ENCODE results near the gene PEAK1. TPM values are rescaled to one million over a fixed set of nuclear protein-coding genes. Genes with fewer than 3 reads are reported as not detected.

The PEAK1 gene
- total RNA-seq, 4 donors from 2014 or later: 91.8 to 170 (median 123) TPM

DNA sequence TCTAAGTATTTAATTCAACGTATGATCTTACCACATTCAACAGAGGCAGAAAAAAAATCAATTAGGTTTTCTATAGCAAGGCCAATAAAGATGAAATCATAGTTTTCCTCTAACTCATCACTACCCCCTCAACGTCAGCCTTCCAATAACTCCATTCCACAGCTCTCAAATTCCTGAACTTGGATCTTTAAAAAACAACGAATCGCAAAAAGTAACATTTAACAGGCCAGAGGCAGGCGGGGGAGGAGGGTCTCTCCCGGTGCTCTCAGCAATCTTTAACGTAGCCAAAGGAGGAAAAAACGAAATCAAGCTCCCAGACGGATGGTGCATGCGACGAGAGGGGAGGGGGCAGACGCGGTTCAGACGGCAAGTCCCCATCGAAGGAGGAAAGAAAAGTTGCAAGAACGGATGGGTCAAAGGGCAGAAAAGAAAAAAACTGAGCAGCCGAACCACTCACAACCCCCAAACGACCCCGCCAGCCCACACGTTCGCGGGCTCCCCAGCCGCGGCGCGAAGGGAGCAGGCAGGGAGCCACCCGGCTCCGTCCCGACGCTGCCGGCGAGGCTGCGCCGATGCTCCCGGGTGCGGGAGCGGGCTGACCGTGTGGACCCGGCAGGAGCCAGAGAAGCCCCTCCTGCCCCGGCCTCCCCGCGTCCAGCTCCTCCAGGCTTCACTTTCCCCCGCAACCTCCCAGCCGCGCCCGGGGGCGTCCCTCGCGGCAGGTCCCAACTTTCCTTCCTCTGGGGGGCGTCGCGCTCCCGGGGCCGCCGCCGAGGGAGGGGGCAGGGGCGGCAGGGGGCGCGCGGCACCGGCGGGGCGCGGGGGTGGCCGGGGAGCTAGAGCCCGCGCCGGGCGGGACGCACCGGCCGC is 703 bp downstream of the PEAK1 start:
- no peaks in the 10 kb centered on the region for H3K36me3 ChIP-seq
- TF ChIP-seq EP300 (IDR thresholded peaks at IDR 0.05): no peak
- no peak for TF ChIP-seq POLR2A (IDR thresholded peaks at IDR 0.05; ENCODE audit: low read depth)
- TF ChIP-seq POLR2AphosphoS5 (IDR thresholded peaks at IDR 0.05): no peak
- peak in 2 of 3 experiments; percentile 31 to 41 for TF ChIP-seq CTCF (IDR thresholded peaks at IDR 0.05)
- H3K4me1 ChIP-seq: peaks cover 40 to 72% (median 65%) of the 10 kb centered on the region in 4 donors
- no peaks in the 10 kb centered on the region for H3K9me3 ChIP-seq
- H3K27ac ChIP-seq (replicated peaks in 1 of 4): peak overlapping the region; percentile 87 to 90 (median 90)
- no peak for DNase-seq (ENCODE audit: extremely low spot score)
- WGBS: under 1% methylated on average over 33 of the region's 72 CpGs
- H3K4me3 ChIP-seq: peak overlapping the region; percentile 85 to 94 (median 92)
- no peaks in the 10 kb centered on the region for H3K27me3 ChIP-seq
- intact Hi-C loops (cut with DNase I): loop anchor here (2.0 kb wide), 1 partner anchor 78 kb away; no protein-coding TSS in a partner anchor

DNA sequence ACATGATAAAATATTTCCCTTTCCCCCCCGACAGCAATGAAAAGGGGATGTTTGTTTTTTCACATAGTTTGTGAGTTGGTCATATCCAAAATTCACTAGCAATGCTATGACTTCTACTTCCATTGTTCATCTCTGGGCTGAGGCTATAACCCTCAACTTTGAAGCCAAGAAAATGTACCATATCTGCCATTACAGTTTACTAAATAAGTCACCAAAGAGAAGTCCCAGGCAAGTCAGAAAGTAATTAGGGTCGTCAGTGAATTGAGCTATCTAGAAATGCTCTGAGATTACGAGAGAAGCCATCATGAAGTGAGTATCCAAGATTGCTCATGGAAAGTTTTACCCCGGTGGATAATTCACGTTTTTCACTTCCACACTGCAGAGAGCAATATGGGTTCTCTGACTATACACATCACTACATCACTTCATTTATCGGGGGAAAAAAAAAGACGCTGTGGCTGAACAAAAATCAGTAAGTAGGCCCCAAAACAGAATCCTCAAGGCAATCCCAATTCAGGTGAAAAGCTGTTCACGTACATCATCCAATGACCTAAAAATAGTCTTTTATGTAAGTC is 1.4 kb downstream of the PEAK1 start:
- H3K27ac ChIP-seq (replicated peaks in 1 of 4): peak overlapping the region; percentile 87 to 90 (median 90)
- H3K27me3 ChIP-seq: no peaks in the 10 kb centered on the region
- no peaks in the 10 kb centered on the region for H3K9me3 ChIP-seq
- TF ChIP-seq EP300 (IDR thresholded peaks at IDR 0.05) (no peak), POLR2AphosphoS5 (IDR thresholded peaks at IDR 0.05) (no peak), POLR2A (IDR thresholded peaks at IDR 0.05; ENCODE audit: low read depth) (no peak), CTCF (IDR thresholded peaks at IDR 0.05) (no peak)
- H3K36me3 ChIP-seq: no peaks in the 10 kb centered on the region
- DNase-seq (ENCODE audit: extremely low spot score): no peak
- WGBS: 29% methylated on average over 8 of the region's 8 CpGs
- H3K4me1 ChIP-seq: peaks cover 44 to 70% (median 60%) of the 10 kb centered on the region in 4 donors
- intact Hi-C loops (cut with DNase I): loop anchor here (2.0 kb wide), 1 partner anchor 78 kb away; no protein-coding TSS in a partner anchor
- H3K4me3 ChIP-seq: peak overlapping the region; percentile 85 to 94 (median 92)

GRCh38 chr15:77417602-77418001 is 2.3 kb downstream of the PEAK1 start:
- intact Hi-C loops (cut with DNase I): loop anchor here (2.0 kb wide), 1 partner anchor 79 kb away; no protein-coding TSS in a partner anchor
- WGBS: 42% methylated on average over 3 of the region's 3 CpGs
- H3K27ac ChIP-seq (replicated peaks in 1 of 4): peak overlapping the region in 3 of 4 donors; percentile 18 to 89 (median 87)
- no peaks in the 10 kb centered on the region for H3K9me3 ChIP-seq
- TF ChIP-seq POLR2AphosphoS5 (IDR thresholded peaks at IDR 0.05) (no peak), POLR2A (IDR thresholded peaks at IDR 0.05; ENCODE audit: low read depth) (no peak), EP300 (IDR thresholded peaks at IDR 0.05) (no peak), CTCF (IDR thresholded peaks at IDR 0.05) (no peak)
- H3K4me1 ChIP-seq: peaks cover 46 to 69% (median 57%) of the 10 kb centered on the region in 4 donors
- H3K4me3 ChIP-seq: peak overlapping the region in 1 of 4 donors; percentile 94
- DNase-seq (ENCODE audit: extremely low spot score): no peak
- no peaks in the 10 kb centered on the region for H3K27me3 ChIP-seq
- H3K36me3 ChIP-seq: no peaks in the 10 kb centered on the region

GRCh38 chr15:77416954-77417353 is 3.0 kb downstream of the PEAK1 start:
- TF ChIP-seq CTCF (IDR thresholded peaks at IDR 0.05) (no peak), EP300 (IDR thresholded peaks at IDR 0.05) (no peak), POLR2AphosphoS5 (IDR thresholded peaks at IDR 0.05) (no peak), POLR2A (IDR thresholded peaks at IDR 0.05; ENCODE audit: low read depth) (no peak)
- WGBS: 77% methylated on average over 1 of the region's 1 CpG
- Histone ChIP-seq H3K4me1 (peaks cover 46 to 62% (median 51%) of the 10 kb centered on the region in 4 donors), H3K27ac (replicated peaks in 1 of 4) (no peak overlapping the region), H3K36me3 (no peaks in the 10 kb centered on the region), H3K27me3 (no peaks in the 10 kb centered on the region), H3K9me3 (no peaks in the 10 kb centered on the region), H3K4me3 (no peak overlapping the region)
- intact Hi-C loops (cut with DNase I): no loop called here
- DNase-seq (ENCODE audit: extremely low spot score): no peak
